Liver (tissue), 3 donors: Measurements from ENCODE around the gene COLEC12.

Experiments used
- CTCF ChIP-seq: fragments of 150-350 bp; IDR thresholded peaks from 2 replicates; pipeline ENCODE4 v1.5.1; 2017; ENCODE audit warnings: improper control_type of control experiment, low read depth, low read length; ENCODE audit not compliant: missing input control
- EGR1 ChIP-seq, 2 donors: IDR thresholded peaks; 2 replicates each; pipeline ENCODE4 v1.6.1; 2016 to 2018; ENCODE audit warnings: antibody characterized with exemption in 2 of 2, low read depth in 2 of 2
- HNF4A ChIP-seq, 2 donors: conservative IDR thresholded peaks; 2 replicates each; pipeline ENCODE4 v1.6.1; 2016; ENCODE audit warnings: antibody characterized with exemption in 2 of 2, mild to moderate bottlenecking in 2 of 2
- NR2F2 ChIP-seq: IDR thresholded peaks from 2 replicates; pipeline ENCODE4 v1.6.1; 2016; ENCODE audit warnings: antibody characterized with exemption
- RAD21 ChIP-seq, 2 donors: IDR thresholded peaks; 2 replicates each; pipeline ENCODE4 v1.6.1; 2016; ENCODE audit warnings: antibody characterized with exemption in 2 of 2, mild to moderate bottlenecking in 2 of 2
- TAF1 ChIP-seq: conservative IDR thresholded peaks from 2 replicates; pipeline ENCODE4 v1.6.1; 2016; ENCODE audit warnings: antibody characterized with exemption, mild to moderate bottlenecking
- donor health status: healthy.
- donor health status: healthy.

GRCh38 chr18:477565-477964 is 22.9 kb downstream of the COLEC12 start:
- TF ChIP-seq CTCF (peak; percentile 22), EGR1 (IDR thresholded peaks at IDR 0.05; ENCODE audit: low read depth in 2 of 2) (no peak), TAF1 (no peak), NR2F2 (no peak), HNF4A (conservative IDR thresholded peaks at IDR 0.05) (no peak), RAD21 (IDR thresholded peaks at IDR 0.05) (peak; percentile 28 to 68)
